HG03159 (cell line): ENCODE results near the gene SWT1.
"Not testable (repeated sequence)": the region's sequence is repeated elsewhere in the genome, so short reads cannot be mapped to it uniquely, and the experiment has no call there.

Source experiments
- ATAC-seq: cut with Tn5 transposase; IDR thresholded peaks from one replicate; pipeline ENCODE4 v1.9.1; 2021; ENCODE audit warnings: mild to moderate bottlenecking, moderate library complexity; ENCODE audit not compliant: unreplicated experiment

Gene SWT1

GRCh38 chr1:185317034-185317885 lies 160.3 kb downstream of the SWT1 start, which contains the start of gene IVNS1ABP:
TSS of gene IVNS1ABP (minus strand) at chr1:185317243. CDS start at chr1:185309493, 7,750 bp downstream.
- peak; percentile 67 for ATAC-seq

DNA sequence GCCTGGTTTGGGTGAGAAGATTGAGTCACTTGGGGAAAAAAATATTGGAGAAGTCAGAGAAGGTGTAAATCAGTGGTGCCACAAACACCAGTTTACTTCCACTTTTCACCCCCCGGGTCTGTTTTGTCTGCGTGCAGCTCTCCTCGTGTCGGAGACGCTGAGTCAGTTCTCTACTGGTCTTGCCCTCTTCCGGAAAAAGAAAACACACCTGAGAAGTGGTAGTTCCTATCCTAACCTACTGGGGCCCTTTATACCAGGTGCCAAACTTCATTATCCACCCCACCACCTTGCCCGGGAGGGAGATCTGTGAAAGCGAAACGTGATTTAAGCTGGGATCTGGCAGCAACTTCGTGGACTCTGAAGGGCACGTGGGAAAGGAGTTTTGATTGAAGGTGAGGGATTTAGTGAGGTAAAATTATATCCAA lies 160.9 kb downstream of the SWT1 start:
- peak; percentile 44 for ATAC-seq

GRCh38 chr1:185318431-185319138 lies 161.6 kb downstream of the SWT1 start:
- no peak for ATAC-seq

DNA sequence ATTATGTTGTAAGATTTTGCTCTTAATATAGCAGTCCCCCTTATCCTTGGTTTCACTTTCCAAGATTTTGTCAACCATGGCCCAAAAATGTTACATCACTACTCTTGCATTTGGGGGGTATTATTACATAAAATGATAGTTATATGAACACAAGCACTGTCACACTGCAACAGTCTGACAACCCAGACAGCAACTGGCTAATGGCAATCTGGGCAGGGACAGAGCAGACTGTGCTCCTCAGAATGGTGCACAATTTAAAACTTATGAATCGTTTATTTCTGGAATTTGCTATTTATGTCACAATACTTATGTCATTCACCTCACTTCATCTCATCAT lies 162.1 kb downstream of the SWT1 start:
- no peak for ATAC-seq

DNA sequence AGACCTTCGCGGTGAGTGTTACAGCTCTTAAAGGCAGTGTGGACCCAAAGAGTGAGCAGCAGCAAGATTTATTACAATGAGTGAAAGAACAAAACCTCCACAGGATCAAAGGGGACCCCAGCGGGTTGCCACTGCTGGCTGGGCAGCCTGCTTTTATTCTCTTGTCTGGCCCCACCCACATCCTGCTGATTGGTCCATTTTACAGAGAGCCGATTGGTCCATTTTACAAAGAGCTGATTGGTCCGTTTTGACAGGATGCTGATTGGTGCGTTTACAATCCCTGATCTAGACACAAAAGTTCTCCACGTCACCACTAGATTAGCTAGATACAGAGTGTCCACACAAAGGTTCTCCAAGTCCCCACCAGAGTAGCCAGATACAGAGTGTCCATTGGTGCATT lies 164.1 kb downstream of the SWT1 start:
- not testable (repeated sequence) for ATAC-seq

- not testable (repeated sequence) for ATAC-seq
Observed at GRCh38 chr1:185321653-185322221, 164.8 kb downstream of the SWT1 start.

DNA sequence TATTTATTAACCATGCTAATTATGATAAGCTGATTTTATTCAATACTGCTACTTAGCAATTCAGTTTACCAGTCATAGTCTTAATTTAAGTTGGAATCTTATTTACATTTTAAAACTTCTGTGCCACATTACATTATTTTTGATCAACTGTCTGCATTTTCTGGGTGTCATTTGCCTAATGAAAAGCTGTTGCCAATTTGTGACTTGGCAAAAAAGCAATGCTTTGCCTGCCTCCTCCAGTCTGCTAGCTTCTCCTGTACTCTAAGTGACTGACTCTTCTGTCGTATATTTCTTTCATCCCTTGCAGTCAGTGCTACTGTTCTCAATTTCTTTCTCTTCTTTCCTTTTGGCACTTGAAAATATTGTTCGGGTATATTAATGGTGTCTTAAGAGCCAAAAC lies 165.7 kb downstream of the SWT1 start:
- ATAC-seq, result no peak

- ATAC-seq, result no peak
Observed at GRCh38 chr1:185324118-185324517, 167.2 kb downstream of the SWT1 start.

GRCh38 chr1:185325413-185325812 lies 168.4 kb downstream of the SWT1 start:
- no peak for ATAC-seq

GRCh38 chr1:185328255-185328654 lies 171.3 kb downstream of the SWT1 start:
- ATAC-seq, result no peak

GRCh38 chr1:185334182-185334581 lies 177.2 kb downstream of the SWT1 start:
- no peak for ATAC-seq

DNA sequence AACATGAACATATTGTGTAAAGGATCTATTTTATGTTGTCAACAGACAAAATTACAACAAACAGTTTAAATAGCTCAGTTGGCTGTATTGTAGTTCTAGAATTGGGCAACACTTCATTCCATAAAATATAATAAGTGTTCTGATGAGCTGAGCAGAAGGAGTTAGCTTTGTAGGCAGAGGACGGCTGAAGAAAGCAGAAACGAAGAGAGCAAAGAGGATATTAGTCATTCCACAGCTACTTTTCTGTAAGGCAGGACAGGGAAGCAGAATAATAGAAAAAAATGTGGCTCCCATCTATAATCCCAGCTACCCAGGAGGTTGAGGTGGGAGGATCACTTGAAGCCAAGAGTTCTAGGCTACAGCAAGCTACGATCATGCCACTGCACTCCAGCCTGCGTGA lies 180.3 kb downstream of the SWT1 start:
- ATAC-seq, result no peak

- ATAC-seq, result peak; percentile 99
Observed at GRCh38 chr1:185338719-185339622, 182.0 kb downstream of the SWT1 start.

DNA sequence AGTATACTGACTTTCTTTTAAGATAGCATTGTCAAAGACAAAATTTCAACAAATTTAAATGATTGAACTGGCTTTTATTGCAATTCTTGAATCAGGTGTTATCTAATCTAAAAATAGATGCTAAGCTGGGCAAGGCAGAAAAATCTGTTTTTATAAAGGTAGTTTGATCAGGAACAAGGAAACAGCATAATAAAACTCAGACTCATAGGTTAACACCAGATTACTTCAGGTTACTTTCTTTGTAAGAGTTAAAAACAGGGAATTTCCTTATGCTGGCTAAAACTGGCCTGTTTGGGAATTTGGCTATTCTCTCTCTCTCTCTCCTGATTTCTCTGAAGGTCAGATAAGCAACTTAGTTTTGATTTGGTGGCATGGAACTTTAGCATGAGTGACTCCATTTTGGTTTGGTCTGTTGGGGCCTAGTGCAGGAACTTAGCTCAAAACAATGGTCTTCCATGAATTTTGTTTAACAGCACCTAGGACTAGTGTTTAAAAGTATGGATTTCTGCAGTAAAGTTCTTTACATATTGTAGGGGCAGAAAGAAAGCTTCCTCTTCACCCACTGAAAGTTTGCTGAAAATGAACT lies 184.3 kb downstream of the SWT1 start:
- ATAC-seq, result no peak
